Activated CD4-positive, alpha-beta T cell treated with anti-CD3 and anti-CD28 coated beads, Interleukin-2, Interleukin-4, amounts not matched to agents 100 ng/mL and 50 ng/mL, durations not matched to agents 16 hours and 8 hours (primary cell): Measurements from ENCODE around the gene PRR7.
A peak's percentile ranks its signal among the peaks of the same experiment; 100 is the strongest.

Source experiments
- DNase-seq: peaks from one replicate; pipeline ENCODE4 v3.0.0-alpha.2; 2020; ENCODE audit warnings: low spot score

The PRR7 gene

DNA sequence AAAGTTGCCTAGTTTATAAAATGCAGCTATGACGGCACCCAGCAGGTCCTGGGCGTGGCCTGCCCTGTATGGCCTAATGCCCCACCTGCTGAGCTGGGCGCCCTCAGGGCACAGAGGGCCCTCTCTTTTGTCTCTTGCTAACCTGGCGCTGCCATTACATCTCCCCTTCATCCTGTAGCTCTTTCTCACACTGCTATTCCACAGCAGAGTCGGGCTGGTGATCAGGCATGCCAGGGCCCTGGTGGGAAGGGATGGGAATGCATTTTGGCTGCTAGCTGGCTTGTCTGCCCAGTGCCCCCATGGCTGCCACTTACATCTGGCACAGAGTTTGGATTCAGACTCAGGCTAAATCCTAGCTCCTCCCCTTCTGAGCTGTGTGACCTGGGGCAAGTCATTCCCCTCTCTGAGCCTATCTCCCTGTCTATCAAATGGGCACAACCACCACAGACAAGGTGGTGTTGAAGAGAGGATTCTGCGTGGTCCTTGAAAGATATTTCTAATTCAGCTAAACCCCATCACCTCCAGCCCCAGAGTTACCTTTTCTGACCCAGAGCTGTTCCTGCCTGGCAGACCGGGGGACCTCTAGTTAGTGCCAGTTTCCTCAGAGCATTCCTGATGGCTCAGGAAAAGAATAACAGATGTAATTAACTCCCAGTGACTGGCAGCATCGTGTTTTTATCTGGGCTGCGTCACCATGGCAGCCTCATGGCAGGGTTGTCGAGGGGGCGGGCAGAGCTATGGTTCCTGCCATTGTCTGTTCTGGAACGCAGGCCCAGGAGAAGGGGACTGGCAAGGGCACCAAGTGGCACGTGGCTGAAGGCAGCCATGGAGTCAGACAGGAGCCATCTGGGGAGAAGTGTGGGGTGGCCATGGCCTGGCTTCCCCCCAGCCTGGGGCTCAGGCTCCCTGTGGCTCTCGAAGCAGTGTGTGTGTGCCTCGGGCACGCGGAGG, 6.3 kb downstream of the PRR7 start:
- no peak for DNase-seq

DNA sequence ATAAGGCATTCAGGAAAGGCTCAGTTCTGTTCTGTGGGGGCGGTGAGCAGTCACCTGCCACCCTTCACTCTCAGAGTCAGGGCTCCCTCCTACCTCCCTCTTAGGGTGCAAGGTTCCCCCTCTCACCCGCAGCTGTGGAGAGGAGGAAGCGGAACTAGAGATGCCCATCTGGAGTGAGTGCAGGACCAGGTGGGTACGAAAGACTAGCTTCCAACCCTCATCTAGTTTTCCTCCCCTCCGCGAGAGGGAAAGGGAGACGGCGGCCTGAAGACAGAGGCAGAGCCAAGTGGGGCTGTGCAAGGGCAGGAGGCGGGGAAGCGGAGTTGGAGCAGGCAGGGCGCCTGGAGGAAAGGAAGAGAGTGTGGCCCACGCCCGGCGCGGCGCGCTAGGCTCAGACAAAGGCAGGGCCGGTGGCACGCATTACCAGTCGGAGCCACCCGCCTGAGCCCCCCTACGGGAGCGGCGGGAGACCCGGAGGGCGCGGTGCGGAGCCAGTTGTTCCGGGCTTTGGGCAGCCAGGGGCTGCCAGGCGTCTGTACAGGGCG, 7.3 kb downstream of the PRR7 start:
- DNase-seq: no peak

DNA sequence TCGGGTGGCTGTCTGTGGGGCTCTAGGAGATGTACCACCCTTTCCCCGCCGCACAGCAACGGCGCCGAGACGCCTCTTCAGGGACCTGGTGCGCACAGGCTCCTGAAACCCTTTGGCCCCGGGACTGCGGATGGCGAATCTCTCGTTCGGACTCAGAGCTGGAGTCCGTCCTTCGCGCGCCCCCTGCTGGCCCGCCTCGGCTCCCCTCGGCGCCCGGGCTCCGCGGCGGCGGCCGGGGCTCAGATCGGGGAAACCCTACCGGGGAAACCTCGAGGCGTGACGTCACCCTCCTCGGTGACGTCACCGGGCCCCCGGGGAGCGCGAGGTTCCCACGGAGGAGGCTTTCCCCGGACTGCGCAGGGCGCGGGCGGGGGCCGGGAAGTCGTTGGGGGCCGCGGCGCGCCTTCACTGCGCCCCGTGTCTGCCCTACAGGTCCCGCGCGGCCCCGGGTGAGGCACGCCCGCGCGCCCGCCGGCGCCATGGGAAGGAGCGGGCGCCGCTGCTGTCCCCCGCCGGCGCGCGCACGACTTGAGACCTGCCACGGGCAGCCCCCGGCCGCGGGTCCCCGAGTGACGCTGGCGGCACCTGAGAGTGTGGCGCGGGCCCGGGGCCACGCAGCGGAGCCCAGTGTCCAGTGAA, 7.9 kb downstream of the PRR7 start:
- peak; percentile 93 for DNase-seq

GRCh38 chr5:177455036-177455660, 8.5 kb downstream of the PRR7 start:
- peak; percentile 91 for DNase-seq

DNA sequence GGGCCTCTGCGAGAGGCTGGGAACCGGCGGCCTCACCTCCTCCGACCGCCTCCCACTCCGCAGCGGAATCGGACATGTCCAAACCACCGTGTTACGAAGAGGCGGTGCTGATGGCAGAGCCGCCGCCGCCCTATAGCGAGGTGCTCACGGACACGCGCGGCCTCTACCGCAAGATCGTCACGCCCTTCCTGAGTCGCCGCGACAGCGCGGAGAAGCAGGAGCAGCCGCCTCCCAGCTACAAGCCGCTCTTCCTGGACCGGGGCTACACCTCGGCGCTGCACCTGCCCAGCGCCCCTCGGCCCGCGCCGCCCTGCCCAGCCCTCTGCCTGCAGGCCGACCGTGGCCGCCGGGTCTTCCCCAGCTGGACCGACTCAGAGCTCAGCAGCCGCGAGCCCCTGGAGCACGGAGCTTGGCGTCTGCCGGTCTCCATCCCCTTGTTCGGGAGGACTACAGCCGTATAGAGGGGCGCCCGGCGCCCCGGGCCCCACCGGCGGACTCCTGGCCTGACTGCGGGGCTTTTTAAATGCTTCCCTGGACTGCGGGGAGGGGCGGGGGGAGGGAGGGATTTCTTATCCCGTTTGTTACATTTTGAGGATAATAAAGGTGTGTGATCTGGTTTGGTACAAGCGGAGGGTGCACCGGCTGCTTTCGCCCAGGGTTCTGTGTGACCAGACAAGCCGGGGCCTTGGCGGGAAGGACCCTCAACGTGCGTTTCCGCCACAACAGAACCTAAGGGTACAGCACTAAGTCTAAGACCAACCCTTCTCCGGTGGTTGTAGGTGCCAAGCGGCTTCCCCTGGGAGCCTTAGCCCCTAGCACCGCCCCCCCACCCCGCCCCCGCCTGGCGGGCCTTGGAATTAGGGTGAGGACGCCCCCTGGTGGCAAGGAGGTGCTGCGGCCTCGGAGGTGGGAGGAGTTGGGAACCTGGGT, 9.3 kb downstream of the PRR7 start:
- peak; percentile 97 for DNase-seq

DNA sequence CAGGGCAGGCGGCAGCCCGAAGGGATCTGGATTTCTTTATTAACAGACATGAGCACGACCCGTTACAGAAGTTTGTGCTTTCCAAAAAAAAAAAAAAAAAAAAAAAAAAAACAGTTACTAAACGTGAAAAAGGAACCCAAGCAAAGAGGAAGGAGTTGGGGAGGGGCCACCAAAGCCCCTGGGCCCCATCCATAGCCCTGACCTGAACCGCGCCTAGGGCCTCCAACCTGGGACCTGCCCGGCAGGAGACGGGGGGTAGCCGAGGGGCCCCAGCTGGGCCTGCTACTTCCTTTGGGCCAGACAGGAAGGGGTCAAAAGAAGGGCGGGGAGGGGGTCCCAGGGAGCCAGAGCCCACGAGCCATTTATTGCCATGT, 10.0 kb downstream of the PRR7 start:
- no peak for DNase-seq

GRCh38 chr5:177456976-177457851, 10.6 kb downstream of the PRR7 start:
- peak; percentile 73 for DNase-seq

GRCh38 chr5:177457852-177458681, 11.5 kb downstream of the PRR7 start:
- no peak for DNase-seq

DNA sequence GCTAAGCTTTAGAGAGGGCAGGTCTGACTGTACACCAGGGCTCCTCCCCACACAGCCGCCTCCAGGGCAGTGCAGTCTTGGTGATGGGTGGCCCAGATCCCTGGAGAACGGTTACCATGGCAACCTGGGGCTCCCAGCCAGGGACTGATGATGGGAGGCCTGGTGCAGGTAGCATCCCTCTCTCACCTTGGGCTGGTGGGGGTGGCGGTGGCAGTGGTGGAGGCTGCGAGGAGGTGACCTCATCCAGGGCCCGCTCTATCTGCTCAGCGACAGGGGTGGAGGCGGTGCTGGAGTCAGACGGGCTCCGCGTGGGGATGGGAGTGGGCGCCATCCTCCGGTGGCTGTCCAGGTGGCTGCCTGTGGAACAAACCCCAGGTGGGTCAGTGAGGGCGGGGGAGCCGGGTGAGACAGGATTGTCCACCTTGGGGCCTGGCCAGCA, 12.3 kb downstream of the PRR7 start:
- DNase-seq: no peak

DNA sequence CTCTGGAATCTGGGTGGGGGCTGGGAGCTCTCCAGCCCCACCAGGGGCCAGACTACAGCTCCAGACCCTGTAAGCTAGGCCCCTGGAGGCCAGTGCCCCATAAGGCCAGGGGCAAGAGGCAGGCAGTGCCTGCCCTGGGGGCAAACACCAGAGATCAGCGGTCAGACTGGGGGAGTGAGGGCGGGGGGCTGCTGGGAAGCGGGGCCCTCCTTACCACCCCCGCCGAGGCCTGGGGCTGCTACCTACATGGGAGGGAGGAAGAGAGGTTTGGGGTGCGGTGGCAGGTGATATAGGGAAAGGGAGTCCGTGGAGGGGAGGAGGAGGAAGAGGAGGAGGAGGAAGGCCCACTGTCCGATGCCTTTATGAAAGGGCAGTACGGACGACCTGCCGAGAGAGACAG, 12.7 kb downstream of the PRR7 start:
- no peak for DNase-seq

DNA sequence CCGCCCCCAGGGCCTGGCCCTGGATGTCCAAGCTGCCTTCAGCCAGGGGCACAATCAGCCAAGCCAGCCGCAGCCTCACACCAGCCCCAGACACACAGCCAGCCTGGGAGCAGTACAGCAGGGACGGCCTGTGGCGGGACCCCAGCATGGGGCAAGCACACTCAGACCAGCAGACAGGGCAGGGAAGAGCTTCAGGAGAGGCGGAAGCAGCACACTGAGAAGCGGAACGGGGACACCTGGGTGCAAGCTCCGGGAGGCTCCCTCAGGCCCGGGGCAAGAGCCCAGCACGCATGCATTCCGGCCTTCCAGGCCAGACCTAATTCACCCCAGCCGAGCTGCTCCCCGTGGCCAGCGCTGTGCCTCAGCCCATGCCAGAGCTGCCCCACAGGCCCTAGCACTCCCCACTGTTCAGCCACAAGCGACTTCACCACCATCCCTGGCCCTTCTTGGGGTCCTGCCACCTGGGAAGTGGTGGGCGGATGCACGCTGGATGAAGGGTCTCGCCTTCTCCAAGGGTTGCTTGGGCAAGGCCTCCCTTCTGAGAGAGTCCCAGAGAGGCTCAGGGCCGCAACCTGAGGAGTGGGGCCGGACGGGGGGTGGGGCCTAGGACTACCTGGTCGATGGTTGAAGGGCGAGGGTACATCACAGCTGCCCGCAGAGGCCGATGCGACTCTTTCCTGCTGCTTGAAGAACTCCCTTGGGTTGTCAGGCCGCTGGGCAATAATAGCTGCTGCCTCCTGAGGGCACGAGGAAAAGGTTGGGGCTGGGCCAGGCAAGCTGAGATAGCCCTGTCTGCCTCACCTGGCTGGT, 13.4 kb downstream of the PRR7 start:
- DNase-seq: no peak

DNA sequence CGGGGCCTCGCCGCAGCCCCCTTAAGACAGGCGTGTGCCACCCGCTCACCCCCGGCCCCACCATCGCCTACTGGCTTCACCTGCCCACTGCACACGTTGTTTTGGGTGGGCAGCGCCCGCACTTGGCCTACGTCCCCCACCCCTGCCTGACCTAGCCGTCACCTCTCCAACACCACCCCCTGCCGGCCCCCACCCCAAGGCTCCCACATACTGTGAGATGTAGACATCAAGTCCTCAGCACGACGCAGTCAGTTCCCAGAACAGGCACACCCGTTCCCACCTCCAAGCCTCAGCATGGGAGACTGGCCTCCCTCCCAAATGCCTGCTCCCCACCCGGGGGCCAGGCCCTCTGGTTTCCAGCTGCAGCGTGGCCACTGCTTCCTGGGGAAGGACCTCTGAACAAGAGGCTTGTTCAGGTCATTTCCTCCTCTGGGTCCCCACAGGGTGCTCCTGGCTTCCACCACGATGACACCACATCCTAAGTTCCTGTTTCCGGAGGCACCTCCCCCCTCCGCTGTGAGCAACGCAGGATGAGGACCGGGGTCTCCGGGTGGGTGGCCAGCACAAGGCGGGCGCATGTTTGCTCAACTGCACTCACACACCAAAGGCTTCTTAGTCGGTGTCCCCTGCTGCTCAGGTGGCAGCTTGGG, 15.5 kb downstream of the PRR7 start:
- DNase-seq: no peak

GRCh38 chr5:177465044-177465443, 18.4 kb downstream of the PRR7 start:
- DNase-seq: no peak

DNA sequence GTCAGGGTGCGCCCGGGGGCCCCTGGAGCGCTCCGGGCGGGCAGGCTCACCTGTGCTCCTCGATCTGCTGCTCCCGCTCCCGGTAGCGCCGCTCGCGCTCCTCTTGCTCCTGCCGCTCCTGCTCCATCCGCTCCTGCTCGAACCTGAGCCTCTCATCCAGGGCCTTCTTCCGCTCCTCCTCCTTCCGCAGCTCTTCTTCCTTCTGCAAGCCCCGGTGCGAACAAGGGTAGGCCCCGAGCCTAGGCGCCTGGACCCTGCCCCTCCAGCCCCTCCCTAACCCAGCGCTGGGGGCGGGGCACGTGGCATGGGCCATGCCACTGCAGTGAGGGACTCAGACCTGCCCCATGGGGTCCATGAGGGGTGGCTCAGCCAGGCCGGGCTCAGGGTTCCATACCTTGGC, 20.2 kb downstream of the PRR7 start:
- no peak for DNase-seq

DNA sequence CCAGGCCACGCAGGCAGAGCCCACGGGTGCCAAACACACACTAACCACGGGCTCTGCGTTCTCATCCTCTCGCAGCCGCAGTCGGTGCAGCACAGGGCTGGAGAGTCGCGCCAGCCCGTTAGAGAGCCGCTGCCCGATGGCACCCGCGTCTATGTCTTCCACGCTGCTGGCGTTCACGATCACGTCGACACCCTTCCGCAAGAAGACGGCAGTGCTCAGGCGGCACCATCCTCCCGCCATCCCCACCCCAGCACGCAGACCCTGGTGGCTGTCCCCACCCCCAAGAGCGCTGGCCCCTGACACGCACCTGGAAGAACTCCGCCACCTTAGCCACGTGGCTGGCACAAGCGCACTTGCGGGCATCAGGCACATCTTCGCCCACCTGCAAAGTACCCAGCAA, 20.8 kb downstream of the PRR7 start:
- DNase-seq: no peak

DNA sequence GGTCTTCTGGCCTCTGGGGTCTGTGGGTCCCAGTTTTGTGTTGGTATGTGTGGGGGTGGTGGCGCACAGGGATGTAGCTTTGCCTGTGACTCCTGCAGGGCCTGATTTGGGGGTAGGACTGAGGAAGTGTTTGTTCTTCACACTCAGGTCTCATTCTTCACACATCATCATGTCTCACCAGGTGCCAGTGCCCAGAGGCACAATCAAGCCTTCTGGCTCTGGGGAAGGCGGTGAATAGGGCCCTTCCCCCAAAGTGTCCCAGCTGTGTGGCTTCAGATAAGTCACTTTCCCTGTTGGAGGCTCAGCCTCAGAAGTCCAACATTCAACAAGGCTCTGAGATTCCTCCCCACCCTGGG, 21.7 kb downstream of the PRR7 start:
- DNase-seq: no peak

DNA sequence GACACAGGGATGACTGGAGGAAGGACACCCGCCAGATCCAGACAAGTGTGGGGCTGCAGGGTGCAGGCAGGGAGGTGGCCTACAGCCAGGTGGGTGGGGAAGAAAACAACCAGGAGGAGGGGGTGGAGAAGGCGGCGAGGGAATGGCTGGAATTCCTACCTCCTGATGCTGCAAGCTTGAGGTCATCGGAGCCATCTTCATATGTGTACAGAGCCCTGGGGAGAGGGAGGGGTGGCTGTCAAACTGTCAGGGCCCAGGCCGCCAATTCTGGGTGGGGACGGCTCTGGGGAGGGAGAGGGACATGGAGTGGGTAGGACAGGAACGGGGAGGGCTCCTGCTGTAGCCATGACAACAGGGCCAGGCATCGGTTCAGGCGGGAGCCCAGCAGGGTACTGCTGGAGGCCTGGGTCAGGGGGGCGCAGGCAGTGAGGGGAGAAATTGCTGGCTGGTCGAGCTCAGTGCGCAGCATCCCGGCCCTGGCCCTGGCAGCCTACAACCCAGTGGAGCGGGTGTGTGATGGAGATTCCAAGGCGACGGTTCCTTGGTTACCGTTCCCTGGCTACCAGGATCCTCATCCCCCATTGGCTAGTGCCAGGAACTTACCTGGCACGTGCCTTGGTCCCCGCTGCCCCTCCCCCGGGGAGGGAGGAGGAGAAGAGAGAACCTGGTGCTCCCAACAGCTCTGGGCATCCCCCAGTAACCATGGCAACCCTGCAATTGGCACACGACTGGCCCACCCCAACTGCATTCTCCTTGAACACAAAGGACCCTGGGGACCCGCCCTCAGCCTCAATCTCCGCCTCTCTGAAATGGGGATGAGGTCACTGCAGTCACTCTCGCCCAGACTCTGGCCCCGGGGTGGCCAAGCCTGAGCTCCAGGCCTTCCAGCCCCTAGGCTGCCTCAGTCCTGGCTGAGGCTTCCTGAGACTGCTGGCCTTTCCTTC, 22.3 kb downstream of the PRR7 start:
- no peak for DNase-seq
